Activated T-helper 1 cell treated with anti-CD3 and anti-CD28 coated beads, Interleukin-12 subunit alpha, Interleukin-12 subunit beta, Interleukin-2, Interleukin-4 antibody, amounts not matched to agents 30 ng/mL and 10 ng/mL and 1 ng/mL, durations not matched to agents 14 hours and 24 hours and 36 hours (primary cell): Measurements from ENCODE around the gene KCTD14. TPM values are rescaled to one million over a fixed set of nuclear protein-coding genes. Genes with fewer than 3 reads are reported as not detected.

Experiments
- DNase-seq: peaks from one replicate; pipeline ENCODE4 v3.0.0; 2021; ENCODE audit warnings: low spot score
- H3K27ac Mint-ChIP-seq: one replicate; pipeline ENCODE4 v1.8.0; 2021; ENCODE audit warnings: mild to moderate bottlenecking, mixed read lengths
- H3K27me3 Mint-ChIP-seq: one replicate; pipeline ENCODE4 v1.8.0; 2022; ENCODE audit warnings: mild to moderate bottlenecking, moderate library complexity, mixed read lengths; ENCODE audit not compliant: insufficient read depth
- H3K36me3 Mint-ChIP-seq: one replicate; pipeline ENCODE4 v1.8.0; 2021; ENCODE audit warnings: low read depth, mixed read lengths
- H3K4me1 Mint-ChIP-seq: one replicate; pipeline ENCODE4 v1.8.0; 2021; ENCODE audit warnings: low read depth, mixed read lengths
- H3K4me3 Mint-ChIP-seq: one replicate; pipeline ENCODE4 v1.8.0; 2021; ENCODE audit warnings: mild to moderate bottlenecking, moderate library complexity, mixed read lengths
- H3K9me3 Mint-ChIP-seq: one replicate; pipeline ENCODE4 v1.8.0; 2021; ENCODE audit warnings: mixed read lengths
- intact Hi-C: fragments of 100-400 bp; cut with micrococcal nuclease; formaldehyde crosslinking; loops from one replicate; pipeline ENCODE4 v1.15.1; 2024
- total RNA-seq: library from RNA; stranded (reverse); gene quantifications from 2 replicates; pipeline ENCODE4 v1.2.3, GENCODE V29; 2022

Gene KCTD14
- total RNA-seq, 1 donor from 2014 or later, result 0.16 TPM

- intact Hi-C loops, result loop anchor here (2.0 kb wide), 1 partner anchor 222 kb away; no protein-coding TSS in a partner anchor
- H3K27ac Mint-ChIP-seq, result no peak overlapping the region
These were observed 17.8 kb upstream of the KCTD14 start for GRCh38 chr11:78040691-78041379.

DNA sequence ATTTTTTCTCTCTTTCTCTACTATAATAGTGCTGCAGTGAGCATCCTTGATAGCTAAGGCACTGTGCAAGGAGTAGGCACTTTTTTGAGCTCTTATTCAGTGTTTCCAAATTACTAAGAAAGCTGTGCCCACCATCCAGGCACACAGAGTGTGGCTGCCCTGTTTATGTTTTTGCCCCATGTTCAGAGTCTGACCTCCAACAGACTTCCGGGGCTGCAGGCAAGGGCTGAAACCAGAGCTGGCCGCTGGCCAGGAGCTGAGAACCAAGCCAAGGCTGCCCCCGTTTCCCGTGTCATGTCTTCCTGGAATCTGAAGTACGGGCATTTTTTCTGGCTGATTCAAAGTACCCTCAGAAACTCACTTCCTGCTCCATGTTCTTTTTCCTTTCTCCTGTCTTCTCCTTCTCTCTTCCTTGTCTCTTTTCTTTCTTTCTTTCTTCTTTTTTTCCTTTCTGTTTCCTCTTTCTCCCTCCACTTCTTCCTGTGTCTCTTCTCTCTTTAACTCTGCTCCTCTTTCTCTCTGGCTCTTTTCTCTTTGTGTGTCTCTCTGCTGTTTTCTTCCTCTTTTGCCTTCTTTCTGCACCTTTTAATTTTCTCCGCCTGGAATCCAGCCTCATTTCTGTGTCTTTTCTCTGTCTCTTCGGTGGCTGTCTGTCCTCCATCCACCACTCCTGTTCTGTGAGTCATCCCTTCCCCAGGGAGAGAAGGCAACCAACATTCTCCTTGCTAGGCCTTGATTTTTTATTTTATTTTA, 17.0 kb upstream of the KCTD14 start:
- peak overlapping the region; percentile 87 for H3K27ac Mint-ChIP-seq
- peak overlapping the region; percentile 8 for H3K4me3 Mint-ChIP-seq
- no peaks in the 10 kb centered on the region for H3K36me3 Mint-ChIP-seq
- intact Hi-C loops, result loop anchor here (2.0 kb wide), 1 partner anchor 221 kb away; no protein-coding TSS in a partner anchor
- H3K27me3 Mint-ChIP-seq, result no peaks in the 10 kb centered on the region
- no peak for DNase-seq
- H3K9me3 Mint-ChIP-seq, result no peaks in the 10 kb centered on the region
- H3K4me1 Mint-ChIP-seq, result peaks cover 12% of the 10 kb centered on the region

More at GRCh38 chr11:78040691-78041379, 17.8 kb upstream of the KCTD14 start:
- H3K36me3 Mint-ChIP-seq, result no peaks in the 10 kb centered on the region
- no peaks in the 10 kb centered on the region for H3K27me3 Mint-ChIP-seq
- no peak overlapping the region for H3K4me3 Mint-ChIP-seq
- no peaks in the 10 kb centered on the region for H3K9me3 Mint-ChIP-seq
- peaks cover 16% of the 10 kb centered on the region for H3K4me1 Mint-ChIP-seq
- no peak for DNase-seq

GRCh38 chr11:78039391-78039918, 16.4 kb upstream of the KCTD14 start:
- Mint-ChIP-seq H3K4me1 (peaks cover 12% of the 10 kb centered on the region), H3K9me3 (no peaks in the 10 kb centered on the region), H3K4me3 (no peak overlapping the region), H3K27me3 (no peaks in the 10 kb centered on the region), H3K27ac (peak overlapping the region; percentile 87), H3K36me3 (no peaks in the 10 kb centered on the region)
- no peak for DNase-seq
- intact Hi-C loops, result no loop called here

- intact Hi-C loops, result no loop called here
- peaks cover 12% of the 10 kb centered on the region for H3K4me1 Mint-ChIP-seq
- no peak overlapping the region for H3K4me3 Mint-ChIP-seq
- no peaks in the 10 kb centered on the region for H3K9me3 Mint-ChIP-seq
- H3K27me3 Mint-ChIP-seq, result no peaks in the 10 kb centered on the region
- no peak for DNase-seq
- H3K36me3 Mint-ChIP-seq, result no peaks in the 10 kb centered on the region
- H3K27ac Mint-ChIP-seq, result peak overlapping the region; percentile 56
These were observed 15.7 kb upstream of the KCTD14 start for GRCh38 chr11:78038697-78039313.

GRCh38 chr11:78037825-78038620, 14.9 kb upstream of the KCTD14 start:
- no peak for DNase-seq
- H3K27ac Mint-ChIP-seq, result peak overlapping the region; percentile 56
- H3K4me1 Mint-ChIP-seq, result peaks cover 12% of the 10 kb centered on the region
- H3K9me3 Mint-ChIP-seq, result no peaks in the 10 kb centered on the region
- no peaks in the 10 kb centered on the region for H3K27me3 Mint-ChIP-seq
- intact Hi-C loops, result no loop called here
- H3K36me3 Mint-ChIP-seq, result no peaks in the 10 kb centered on the region
- no peak overlapping the region for H3K4me3 Mint-ChIP-seq

DNA sequence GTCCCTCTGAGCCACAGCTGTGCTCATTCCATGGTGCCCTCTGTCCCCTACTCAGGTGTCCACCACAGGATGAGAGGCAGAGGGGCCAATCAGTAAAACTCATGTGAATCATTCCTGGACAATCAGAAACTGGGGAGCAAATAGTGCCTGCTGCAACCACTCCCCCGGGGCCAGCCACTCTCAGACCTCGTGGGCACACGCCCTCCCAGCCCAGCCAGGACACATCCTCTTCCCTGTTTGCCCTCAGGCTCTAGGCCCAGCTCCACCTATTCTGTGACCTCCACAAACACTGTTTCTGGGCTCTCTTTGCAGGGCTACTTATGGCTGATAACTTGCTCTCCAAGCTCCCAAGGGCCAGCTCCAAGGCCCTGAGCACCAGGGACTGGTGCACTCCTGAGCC, 14.0 kb upstream of the KCTD14 start:
- H3K4me3 Mint-ChIP-seq, result no peak overlapping the region
- no peaks in the 10 kb centered on the region for H3K36me3 Mint-ChIP-seq
- H3K9me3 Mint-ChIP-seq, result no peaks in the 10 kb centered on the region
- peaks cover 12% of the 10 kb centered on the region for H3K4me1 Mint-ChIP-seq
- intact Hi-C loops, result no loop called here
- H3K27ac Mint-ChIP-seq, result no peak overlapping the region
- DNase-seq, result no peak
- no peaks in the 10 kb centered on the region for H3K27me3 Mint-ChIP-seq

DNA sequence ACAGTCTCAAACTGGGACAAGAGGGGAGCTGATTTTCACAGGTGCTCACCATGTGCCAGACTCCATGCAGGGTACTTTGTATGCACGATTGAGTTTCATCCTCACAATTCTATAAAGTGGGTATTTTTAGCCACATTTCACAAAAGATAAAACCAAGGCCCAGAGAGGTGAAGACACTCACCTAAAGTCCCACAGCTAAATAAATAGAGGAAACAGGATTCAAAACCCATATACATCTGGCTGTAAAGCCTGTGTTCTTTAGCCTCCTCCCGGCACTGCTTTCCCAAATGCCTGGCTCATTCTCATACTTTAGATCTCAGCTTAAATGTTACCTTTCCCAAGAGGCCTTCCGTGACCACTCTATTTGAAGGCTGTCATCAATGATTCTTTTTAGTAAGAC, 13.2 kb upstream of the KCTD14 start:
- Mint-ChIP-seq H3K27ac (no peak overlapping the region), H3K36me3 (no peaks in the 10 kb centered on the region), H3K4me3 (no peak overlapping the region), H3K9me3 (no peaks in the 10 kb centered on the region), H3K27me3 (no peaks in the 10 kb centered on the region), H3K4me1 (peaks cover 12% of the 10 kb centered on the region)
- intact Hi-C loops, result no loop called here
- DNase-seq, result no peak

- H3K27ac Mint-ChIP-seq, result no peak overlapping the region
- peaks cover 2% of the 10 kb centered on the region for H3K4me1 Mint-ChIP-seq
- no peak overlapping the region for H3K4me3 Mint-ChIP-seq
- H3K27me3 Mint-ChIP-seq, result no peaks in the 10 kb centered on the region
- no peaks in the 10 kb centered on the region for H3K9me3 Mint-ChIP-seq
- intact Hi-C loops, result no loop called here
- DNase-seq, result no peak
- no peaks in the 10 kb centered on the region for H3K36me3 Mint-ChIP-seq
These were observed 11.5 kb upstream of the KCTD14 start for GRCh38 chr11:78034623-78035022.

GRCh38 chr11:78033040-78033439, 10.0 kb upstream of the KCTD14 start:
- Mint-ChIP-seq H3K27me3 (no peaks in the 10 kb centered on the region), H3K36me3 (no peaks in the 10 kb centered on the region), H3K9me3 (no peaks in the 10 kb centered on the region), H3K4me1 (no peaks in the 10 kb centered on the region), H3K4me3 (no peak overlapping the region), H3K27ac (no peak overlapping the region)
- intact Hi-C loops, result no loop called here
- no peak for DNase-seq

DNA sequence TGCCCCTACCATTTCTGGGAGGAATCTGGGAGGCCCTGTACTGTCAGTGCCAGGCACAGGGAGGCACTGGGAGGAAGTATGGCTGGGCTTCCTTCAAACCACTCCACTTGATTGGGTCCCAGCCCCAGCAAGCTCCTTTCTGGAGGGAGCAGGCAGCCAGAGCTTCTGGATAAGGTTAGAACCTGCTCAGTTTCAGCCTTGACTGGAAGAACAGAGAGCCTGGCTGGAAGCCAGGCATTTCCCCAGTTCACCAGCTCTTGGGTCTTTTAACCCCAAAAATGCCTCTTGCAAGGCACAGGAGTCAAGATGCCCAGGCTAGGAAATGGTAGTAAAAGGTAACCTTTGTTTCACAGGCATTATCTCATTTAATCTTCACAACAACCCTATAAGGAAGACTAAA, 9.0 kb upstream of the KCTD14 start:
- intact Hi-C loops, result no loop called here
- Mint-ChIP-seq H3K36me3 (no peaks in the 10 kb centered on the region), H3K4me1 (no peaks in the 10 kb centered on the region), H3K9me3 (no peaks in the 10 kb centered on the region), H3K4me3 (no peak overlapping the region), H3K27ac (no peak overlapping the region), H3K27me3 (no peaks in the 10 kb centered on the region)
- DNase-seq, result no peak

GRCh38 chr11:78031629-78032028, 8.6 kb upstream of the KCTD14 start:
- no peak for DNase-seq
- Mint-ChIP-seq H3K36me3 (no peaks in the 10 kb centered on the region), H3K27ac (no peak overlapping the region), H3K4me3 (no peak overlapping the region), H3K9me3 (no peaks in the 10 kb centered on the region), H3K4me1 (no peaks in the 10 kb centered on the region), H3K27me3 (no peaks in the 10 kb centered on the region)
- intact Hi-C loops, result no loop called here

- no peak for DNase-seq
These were observed 7.6 kb upstream of the KCTD14 start for GRCh38 chr11:78030429-78031325.

More at GRCh38 chr11:78030429-78031325, 7.6 kb upstream of the KCTD14 start:
- Mint-ChIP-seq H3K27me3 (no peaks in the 10 kb centered on the region), H3K27ac (no peak overlapping the region), H3K9me3 (no peaks in the 10 kb centered on the region), H3K4me3 (no peak overlapping the region), H3K36me3 (no peaks in the 10 kb centered on the region), H3K4me1 (no peaks in the 10 kb centered on the region)
- intact Hi-C loops, result no loop called here
